H9 (cell line): ENCODE results near the gene CCL15. TPM values are rescaled to one million over a fixed set of nuclear protein-coding genes. Genes with fewer than 3 reads are reported as not detected.

Experiments
- DNase-seq: peaks from one replicate; pipeline ENCODE4 v3.0.0-alpha.2; 2017
- H2AFZ ChIP-seq: one replicate; pipeline ENCODE4 v1.6.1; 2013; ENCODE audit warnings: mild to moderate bottlenecking, low read length, control low read depth, moderate library complexity
- H2AK5ac ChIP-seq: 2 replicates; pipeline ENCODE4 v1.6.1; 2013; ENCODE audit warnings: low read length, control low read depth, mixed read lengths; ENCODE audit not compliant: insufficient read length
- H2BK120ac ChIP-seq: one replicate; pipeline ENCODE4 v1.6.1; 2013; ENCODE audit warnings: low read depth, mild to moderate bottlenecking, low read length, control low read depth, inconsistent platforms; ENCODE audit not compliant: poor library complexity, severe bottlenecking
- H2BK12ac ChIP-seq: 2 replicates; pipeline ENCODE4 v1.6.1; 2013; ENCODE audit warnings: low read length, control low read depth, mixed read lengths, low read depth; ENCODE audit not compliant: insufficient read length
- H2BK15ac ChIP-seq: 2 replicates; pipeline ENCODE4 v1.6.1; 2013; ENCODE audit warnings: low read depth, low read length, control low read depth
- H2BK20ac ChIP-seq: one replicate; pipeline ENCODE4 v1.6.1; 2013; ENCODE audit warnings: low read depth, mild to moderate bottlenecking, low read length, control low read depth, inconsistent platforms; ENCODE audit not compliant: poor library complexity, severe bottlenecking
- H2BK5ac ChIP-seq: 2 replicates; pipeline ENCODE4 v1.6.1; 2013; ENCODE audit warnings: low read length, control low read depth, mixed read lengths; ENCODE audit not compliant: insufficient read length
- H3K14ac ChIP-seq: 2 replicates; pipeline ENCODE4 v1.6.1; 2013; ENCODE audit warnings: low read length, control low read depth; ENCODE audit not compliant: insufficient read depth
- H3K18ac ChIP-seq: 2 replicates; pipeline ENCODE4 v1.6.1; 2013; ENCODE audit warnings: low read depth, mild to moderate bottlenecking, mixed read lengths, low read length, control low read depth; ENCODE audit not compliant: insufficient read length
- H3K23ac ChIP-seq: 2 replicates; pipeline ENCODE4 v1.6.1; 2013; ENCODE audit warnings: low read length, control low read depth, mixed read lengths, low read depth; ENCODE audit not compliant: insufficient read length
- H3K23me2 ChIP-seq: 2 replicates; pipeline ENCODE4 v1.6.1; 2013; ENCODE audit warnings: low read depth, mild to moderate bottlenecking, mixed read lengths, low read length, control low read depth; ENCODE audit not compliant: insufficient read length, poor library complexity, severe bottlenecking
- H3K27ac ChIP-seq: 2 replicates; pipeline ENCODE4 v1.5.1; 2013; ENCODE audit warnings: low read length, control low read depth, mixed read lengths, low read depth; ENCODE audit not compliant: insufficient read length
- H3K27me3 ChIP-seq: 2 replicates; pipeline ENCODE4 v1.6.1; 2013; ENCODE audit warnings: low read length, control low read depth, inconsistent platforms; ENCODE audit not compliant: insufficient read depth
- H3K4ac ChIP-seq: 2 replicates; pipeline ENCODE4 v1.6.1; 2013; ENCODE audit warnings: low read depth, mild to moderate bottlenecking, control low read depth, inconsistent platforms, low read length, moderate library complexity
- H3K4me1 ChIP-seq: 2 replicates; pipeline ENCODE4 v1.6.1; 2013; ENCODE audit warnings: low read length, control low read depth, inconsistent platforms; ENCODE audit not compliant: insufficient read depth
- H3K4me2 ChIP-seq: 2 replicates; pipeline ENCODE4 v1.6.1; 2013; ENCODE audit warnings: low read length, control low read depth, mixed read lengths; ENCODE audit not compliant: insufficient read length, insufficient read depth
- H3K56ac ChIP-seq: 2 replicates; pipeline ENCODE4 v1.6.1; 2013; ENCODE audit warnings: low read depth, mild to moderate bottlenecking, mixed read lengths, low read length, control low read depth; ENCODE audit not compliant: insufficient read length
- H3K79me1 ChIP-seq: 2 replicates; pipeline ENCODE4 v1.6.1; 2013; ENCODE audit warnings: low read depth, mild to moderate bottlenecking, moderate library complexity, low read length, control low read depth, inconsistent platforms; ENCODE audit not compliant: insufficient read depth, poor library complexity, severe bottlenecking
- H3K79me2 ChIP-seq: 2 replicates; pipeline ENCODE4 v1.6.1; 2013; ENCODE audit warnings: low read length, control low read depth, inconsistent platforms; ENCODE audit not compliant: insufficient read depth
- H3K9ac ChIP-seq: 2 replicates; pipeline ENCODE4 v1.6.1; 2013; ENCODE audit warnings: low read length, control low read depth, mixed read lengths; ENCODE audit not compliant: insufficient read length; ENCODE audit errors: extremely low read depth
- H3K9me3 ChIP-seq: one replicate; pipeline ENCODE4 v1.6.1; 2013; ENCODE audit warnings: low read depth, low read length, inconsistent platforms; ENCODE audit not compliant: control insufficient read depth
- H3T11ph ChIP-seq: one replicate; pipeline ENCODE4 v1.6.1; 2013; ENCODE audit warnings: mild to moderate bottlenecking, low read length, control low read depth, inconsistent platforms
- H4K20me1 ChIP-seq: one replicate; pipeline ENCODE4 v1.6.1; 2013; ENCODE audit not compliant: control insufficient read depth, insufficient read length, insufficient read depth
- H4K5ac ChIP-seq: 2 replicates; pipeline ENCODE4 v1.6.1; 2013; ENCODE audit warnings: low read depth, mild to moderate bottlenecking, mixed read lengths, low read length, control low read depth; ENCODE audit not compliant: insufficient read length
- H4K8ac ChIP-seq: replicated peaks from 2 replicates; pipeline ENCODE4 v1.6.1; 2013; ENCODE audit warnings: low read length, control low read depth, mixed read lengths, low read depth; ENCODE audit not compliant: insufficient read length
- H4K91ac ChIP-seq: 2 replicates; pipeline ENCODE4 v1.6.1; 2013; ENCODE audit warnings: low read depth, mild to moderate bottlenecking, moderate library complexity, mixed read lengths, low read length, control low read depth; ENCODE audit not compliant: insufficient read length
- H3K27ac Mint-ChIP-seq, 3 experiments: 2 replicates in 2 of 3; 3 replicates in 1 of 3; pipeline ENCODE4 v1.8.0; 2020 to 2021; ENCODE audit warnings: mixed read lengths in 3 of 3, mild to moderate bottlenecking in 1 of 3, moderate library complexity in 1 of 3
- H3K27me3 Mint-ChIP-seq: 2 replicates; pipeline ENCODE4 v1.8.0; 2021; ENCODE audit warnings: low read depth, mild to moderate bottlenecking, moderate library complexity, mixed read lengths
- H3K36me3 Mint-ChIP-seq, 3 experiments: 2 replicates in 2 of 3; 3 replicates in 1 of 3; pipeline ENCODE4 v1.8.0; 2020 to 2021; ENCODE audit warnings: low read depth in 3 of 3, mixed read lengths in 3 of 3; ENCODE audit not compliant: insufficient read depth in 1 of 3
- H3K4me1 Mint-ChIP-seq, 2 experiments: 2 replicates each; pipeline ENCODE4 v1.8.0; 2020; ENCODE audit warnings: mixed read lengths in 2 of 2
- H3K4me3 Mint-ChIP-seq, 2 experiments: 2 replicates in 1 of 2; 3 replicates in 1 of 2; pipeline ENCODE4 v1.8.0; 2020 to 2021; ENCODE audit warnings: mild to moderate bottlenecking in 2 of 2, mixed read lengths in 2 of 2, moderate library complexity in 1 of 2
- H3K9me3 Mint-ChIP-seq, 2 experiments: 2 replicates in 1 of 2; 3 replicates in 1 of 2; pipeline ENCODE4 v1.8.0; 2020; ENCODE audit warnings: mild to moderate bottlenecking in 2 of 2, mixed read lengths in 2 of 2, moderate library complexity in 1 of 2
- CTCF ChIP-seq: fragments of 200-600 bp; sonication (generic); conservative IDR thresholded peaks from 3 replicates; pipeline ENCODE4 v1.8.0; 2021; ENCODE audit warnings: antibody characterized with exemption, mild to moderate bottlenecking
- WGBS: extraction: QIAGEN DNeasy Blood & Tissue Kit; methylation state at CpG from one replicate; pipeline ENCODE4 v1.1.7; 2013; ENCODE audit warnings: missing lambda C conversion rate, low lambda C conversion rate, mixed read lengths; ENCODE audit not compliant: insufficient read length; ENCODE audit errors: extremely low coverage; 5-methylcytosine and 5-hydroxymethylcytosine counted together
- total RNA-seq: library from RNA; stranded (reverse); gene quantifications from 2 replicates; pipeline ENCODE4 v1.2.1, GENCODE V29; 2021

Gene CCL15
- total RNA-seq, 1 experiment from 2014 or later: not detected

DNA sequence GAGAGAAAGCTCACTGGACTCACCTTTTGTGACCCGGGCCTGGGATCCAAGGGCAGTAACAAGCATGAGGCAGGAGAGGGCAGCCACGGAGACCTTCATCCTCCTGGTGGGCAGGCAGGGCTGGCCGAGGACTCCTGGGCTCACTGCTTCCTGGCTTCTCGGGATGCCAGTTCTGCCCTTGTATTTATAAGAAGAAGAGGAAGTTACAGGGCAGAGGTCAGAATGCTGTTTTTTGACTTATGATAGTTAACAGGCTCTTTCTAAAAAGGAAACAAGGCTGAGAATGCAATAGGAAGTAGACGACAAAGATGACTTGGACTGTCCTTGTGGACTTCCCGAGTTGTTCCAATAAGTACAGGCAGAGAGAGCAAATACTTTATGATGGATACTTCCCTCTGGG, 16.4 kb upstream of the CCL15 start, which contains the start of gene CCL23:
TSS of gene CCL23 (minus strand) at position 174 of the 400 bp plus-strand sequence. CDS start at position 99, 75 bp downstream.
- no peak within 1 kb of the TSS for H4K91ac ChIP-seq
- no peaks in the 10 kb centered on the region for H3K27me3 ChIP-seq
- H3K56ac ChIP-seq: no peak within 1 kb of the TSS
- no peak within 1 kb of the TSS for H3K18ac ChIP-seq
- 0 out of 7 replicates have a peak, but pooled peaks cover 0 to under 1% (median 0%) of the 10 kb centered on the region in 3 experiments for H3K36me3 Mint-ChIP-seq
- no peak within 1 kb of the TSS for H3K4me2 ChIP-seq
- H3K79me1 ChIP-seq: no peaks in the 10 kb centered on the region
- H2BK120ac ChIP-seq: no peak within 1 kb of the TSS
- H3K23ac ChIP-seq: no peak within 1 kb of the TSS
- no peak within 1 kb of the TSS for H4K5ac ChIP-seq
- H3K27ac Mint-ChIP-seq: no peak within 1 kb of the TSS
- no peak within 1 kb of the TSS for H3T11ph ChIP-seq
- H3K27me3 Mint-ChIP-seq: peaks cover 36% of the 10 kb centered on the region
- H2AK5ac ChIP-seq: no peak within 1 kb of the TSS
- H3K4me1 ChIP-seq: no peaks in the 10 kb centered on the region
- H3K14ac ChIP-seq: no peak within 1 kb of the TSS
- no peaks in the 10 kb centered on the region for H3K23me2 ChIP-seq
- no peaks in the 10 kb centered on the region for H4K20me1 ChIP-seq
- no peak within 1 kb of the TSS for H2BK5ac ChIP-seq
- no peak within 1 kb of the TSS for H2BK20ac ChIP-seq
- no peak within 1 kb of the TSS for H2BK12ac ChIP-seq
- no peak for DNase-seq
- no peak within 1 kb of the TSS for H4K8ac ChIP-seq
- peak; percentile 16; the same call in 2 of the 3 replicates for TF ChIP-seq CTCF
- no peaks in the 10 kb centered on the region for H3K79me2 ChIP-seq
- no peak within 1 kb of the TSS for H2BK15ac ChIP-seq
- H2AFZ ChIP-seq: no peak within 1 kb of the TSS
- H3K9me3 ChIP-seq: no peaks in the 10 kb centered on the region
- no peaks in the 10 kb centered on the region for H3K4me1 Mint-ChIP-seq
- no peak within 1 kb of the TSS for H3K27ac ChIP-seq
- H3K4ac ChIP-seq: no peak within 1 kb of the TSS
- no peak within 1 kb of the TSS for H3K4me3 Mint-ChIP-seq
- WGBS: no CpG with 5 or more reads among the region's 6 CpGs
- no peak within 1 kb of the TSS for H3K9ac ChIP-seq
- H3K9me3 Mint-ChIP-seq: peaks cover 13 to 15% of the 10 kb centered on the region in 2 experiments; a peak in 4 of 5 replicates
